ENCODE results near the gene PLIN1.

DNA sequence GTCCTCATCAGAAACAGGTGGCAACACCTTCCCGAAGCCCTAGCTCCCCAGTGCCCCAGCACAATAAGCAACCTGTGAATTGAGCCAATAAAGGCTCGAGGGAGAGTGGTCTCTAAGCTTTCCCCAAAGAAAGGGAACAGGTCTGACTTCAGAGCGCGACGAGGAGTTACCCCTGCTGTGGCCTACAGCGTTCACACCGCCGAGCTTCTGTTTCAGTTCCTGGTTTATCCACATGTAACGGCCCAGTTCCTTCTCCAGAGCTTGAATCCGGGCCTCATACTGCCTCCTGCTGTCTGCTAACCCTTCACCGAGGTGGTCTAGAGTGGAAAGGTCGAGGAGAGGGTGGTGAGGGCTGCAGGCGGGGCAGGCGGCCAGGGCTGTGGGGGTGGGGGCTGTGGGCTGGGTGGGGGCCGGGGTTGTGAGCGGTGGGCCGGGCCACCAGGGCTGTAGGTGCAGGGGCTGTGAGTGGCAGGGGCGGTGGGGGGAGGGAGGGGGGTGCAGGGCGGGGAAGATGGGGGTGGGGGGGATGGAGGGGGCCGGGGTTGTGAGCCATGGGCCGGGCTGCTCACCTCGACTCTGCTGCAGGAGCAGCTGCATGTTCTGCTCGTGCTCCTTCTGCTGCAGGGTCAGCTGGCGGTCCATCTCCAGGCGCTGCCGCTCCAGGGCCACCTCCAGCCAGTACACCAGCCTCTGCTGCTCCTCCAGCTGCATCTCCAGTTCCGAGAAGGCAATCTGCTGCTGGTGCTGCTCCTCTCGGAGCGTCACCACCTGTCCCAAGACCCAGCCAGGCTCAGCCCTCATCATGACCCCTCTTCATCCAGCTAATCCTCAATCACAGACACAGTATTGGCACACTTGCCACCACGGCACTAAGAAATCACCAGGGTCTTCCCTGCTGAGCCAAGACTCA, 50.1 kb downstream of the PLIN1 start:
- TF ChIP-seq, protein P1, sequence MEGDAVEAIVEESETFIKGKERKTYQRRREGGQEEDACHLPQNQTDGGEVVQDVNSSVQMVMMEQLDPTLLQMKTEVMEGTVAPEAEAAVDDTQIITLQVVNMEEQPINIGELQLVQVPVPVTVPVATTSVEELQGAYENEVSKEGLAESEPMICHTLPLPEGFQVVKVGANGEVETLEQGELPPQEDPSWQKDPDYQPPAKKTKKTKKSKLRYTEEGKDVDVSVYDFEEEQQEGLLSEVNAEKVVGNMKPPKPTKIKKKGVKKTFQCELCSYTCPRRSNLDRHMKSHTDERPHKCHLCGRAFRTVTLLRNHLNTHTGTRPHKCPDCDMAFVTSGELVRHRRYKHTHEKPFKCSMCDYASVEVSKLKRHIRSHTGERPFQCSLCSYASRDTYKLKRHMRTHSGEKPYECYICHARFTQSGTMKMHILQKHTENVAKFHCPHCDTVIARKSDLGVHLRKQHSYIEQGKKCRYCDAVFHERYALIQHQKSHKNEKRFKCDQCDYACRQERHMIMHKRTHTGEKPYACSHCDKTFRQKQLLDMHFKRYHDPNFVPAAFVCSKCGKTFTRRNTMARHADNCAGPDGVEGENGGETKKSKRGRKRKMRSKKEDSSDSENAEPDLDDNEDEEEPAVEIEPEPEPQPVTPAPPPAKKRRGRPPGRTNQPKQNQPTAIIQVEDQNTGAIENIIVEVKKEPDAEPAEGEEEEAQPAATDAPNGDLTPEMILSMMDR (IDR thresholded peaks at IDR 0.05; ENCODE audit: poor library complexity) = no peak
- TF ChIP-seq EZH2 (IDR thresholded peaks at IDR 0.05; ENCODE audit: borderline replicate concordance) (no peak), EZH2phosphoT487 (IDR thresholded peaks at IDR 0.05; ENCODE audit: low read depth, severe bottlenecking, unreplicated experiment) (no peak)
